AG09309 (cell line): ENCODE results near the gene IL1RL2.

ENCODE experiments used
- DNase-seq: peaks from one replicate; pipeline ENCODE4 v3.0.0-alpha.2; 2010; ENCODE audit warnings: low read depth
- H3K4me3 ChIP-seq: 2 replicates; pipeline ENCODE4 v1.5.1; 2011; ENCODE audit warnings: mild to moderate bottlenecking, low read depth, low read length, moderate library complexity; ENCODE audit not compliant: control insufficient read depth
- TF ChIP-seq, protein P1 (sequence below): IDR thresholded peaks from 2 replicates; pipeline ENCODE4 v1.5.1; 2011; ENCODE audit warnings: mild to moderate bottlenecking, low read depth, low read length, inconsistent platforms; ENCODE audit not compliant: insufficient read depth, control insufficient read depth; ENCODE audit errors: missing control alignments

IL1RL2 gene

DNA sequence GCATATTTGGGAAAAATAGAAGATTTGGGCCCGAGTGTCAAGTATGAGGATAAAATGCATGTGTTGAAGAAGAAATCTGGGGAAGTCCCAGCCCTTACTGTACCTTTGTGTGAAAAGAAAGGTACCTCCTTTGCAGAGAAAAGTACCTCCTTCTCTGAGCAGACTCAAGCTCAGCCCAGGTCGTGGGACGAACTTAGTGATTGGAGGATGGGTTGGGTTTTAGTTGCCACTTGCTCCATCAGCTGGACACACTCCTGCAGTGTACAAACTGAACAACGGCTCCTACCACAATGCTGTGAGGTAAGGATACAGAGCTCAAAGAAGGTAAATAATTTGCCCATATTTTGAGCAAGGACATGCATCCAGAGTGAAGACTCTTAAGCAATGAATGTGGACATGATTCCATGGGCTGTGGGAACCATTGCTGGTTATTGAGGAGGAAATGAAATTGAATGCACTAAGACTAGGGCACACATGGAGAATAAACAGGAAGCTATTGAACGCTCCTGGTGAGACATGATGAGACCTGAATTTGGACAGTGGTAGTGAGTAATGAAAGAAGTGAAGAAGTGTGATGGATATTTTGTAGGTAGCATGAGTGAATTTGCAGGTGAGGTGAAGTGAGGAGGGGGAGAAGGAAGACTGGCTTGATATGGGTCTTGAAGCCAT, 74.8 kb downstream of the IL1RL2 start:
- DNase-seq = no peak
- TF ChIP-seq, protein P1, sequence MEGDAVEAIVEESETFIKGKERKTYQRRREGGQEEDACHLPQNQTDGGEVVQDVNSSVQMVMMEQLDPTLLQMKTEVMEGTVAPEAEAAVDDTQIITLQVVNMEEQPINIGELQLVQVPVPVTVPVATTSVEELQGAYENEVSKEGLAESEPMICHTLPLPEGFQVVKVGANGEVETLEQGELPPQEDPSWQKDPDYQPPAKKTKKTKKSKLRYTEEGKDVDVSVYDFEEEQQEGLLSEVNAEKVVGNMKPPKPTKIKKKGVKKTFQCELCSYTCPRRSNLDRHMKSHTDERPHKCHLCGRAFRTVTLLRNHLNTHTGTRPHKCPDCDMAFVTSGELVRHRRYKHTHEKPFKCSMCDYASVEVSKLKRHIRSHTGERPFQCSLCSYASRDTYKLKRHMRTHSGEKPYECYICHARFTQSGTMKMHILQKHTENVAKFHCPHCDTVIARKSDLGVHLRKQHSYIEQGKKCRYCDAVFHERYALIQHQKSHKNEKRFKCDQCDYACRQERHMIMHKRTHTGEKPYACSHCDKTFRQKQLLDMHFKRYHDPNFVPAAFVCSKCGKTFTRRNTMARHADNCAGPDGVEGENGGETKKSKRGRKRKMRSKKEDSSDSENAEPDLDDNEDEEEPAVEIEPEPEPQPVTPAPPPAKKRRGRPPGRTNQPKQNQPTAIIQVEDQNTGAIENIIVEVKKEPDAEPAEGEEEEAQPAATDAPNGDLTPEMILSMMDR = no peak

GRCh38 chr2:102262216-102263129, 75.7 kb downstream of the IL1RL2 start:
- DNase-seq = peak; percentile 42
- no peak overlapping the region for H3K4me3 ChIP-seq
- TF ChIP-seq, protein P1 = no peak

More for the DNA sequence above, 74.8 kb downstream of the IL1RL2 start:
- H3K4me3 ChIP-seq = no peak overlapping the region

DNA sequence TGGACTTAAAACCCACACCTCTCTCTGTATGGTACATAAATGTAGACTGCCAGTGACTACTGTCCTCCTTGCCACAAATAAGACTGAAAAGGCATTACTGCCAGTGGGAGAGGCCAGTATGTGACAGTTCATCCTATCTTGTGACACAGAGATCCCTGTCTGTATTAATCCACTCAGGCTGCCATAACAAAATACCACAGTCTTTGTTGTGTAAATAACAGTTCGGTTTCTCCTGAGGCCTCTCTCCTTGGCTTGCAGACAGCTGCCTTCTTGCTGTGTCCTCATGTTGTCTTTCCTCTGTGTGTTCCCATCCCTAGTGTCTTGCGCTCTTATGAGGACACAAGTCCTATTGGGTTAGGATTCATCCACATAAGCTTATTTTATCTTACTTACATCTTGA, 78.1 kb downstream of the IL1RL2 start:
- no peak for DNase-seq
- TF ChIP-seq, protein P1 = no peak
- H3K4me3 ChIP-seq = no peak overlapping the region

DNA sequence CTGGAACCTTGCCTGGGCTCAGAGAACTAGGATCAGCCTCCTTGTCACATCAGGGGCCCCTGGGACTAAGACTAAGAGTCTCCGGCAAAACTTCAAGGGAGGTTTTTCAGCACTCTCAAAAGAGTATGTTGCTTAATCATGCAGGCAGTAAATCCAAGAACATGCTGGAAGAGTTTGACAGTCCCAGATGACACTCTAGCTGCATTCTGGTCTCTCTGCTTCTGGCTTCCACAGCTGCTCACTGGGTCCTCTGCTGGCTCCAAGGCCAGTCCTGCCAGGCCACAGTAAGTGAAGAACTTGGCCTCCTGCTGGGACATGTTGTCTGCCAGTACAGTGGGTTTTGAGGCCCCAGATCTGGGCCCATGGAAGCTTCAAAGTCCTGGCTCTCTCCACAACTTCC, 79.4 kb downstream of the IL1RL2 start:
- TF ChIP-seq, protein P1 = no peak

GRCh38 chr2:102267774-102268173, 81.0 kb downstream of the IL1RL2 start:
- DNase-seq = no peak
- TF ChIP-seq, protein P1 = no peak

More for the DNA sequence above, 79.4 kb downstream of the IL1RL2 start:
- DNase-seq = no peak
- no peak overlapping the region for H3K4me3 ChIP-seq

DNA sequence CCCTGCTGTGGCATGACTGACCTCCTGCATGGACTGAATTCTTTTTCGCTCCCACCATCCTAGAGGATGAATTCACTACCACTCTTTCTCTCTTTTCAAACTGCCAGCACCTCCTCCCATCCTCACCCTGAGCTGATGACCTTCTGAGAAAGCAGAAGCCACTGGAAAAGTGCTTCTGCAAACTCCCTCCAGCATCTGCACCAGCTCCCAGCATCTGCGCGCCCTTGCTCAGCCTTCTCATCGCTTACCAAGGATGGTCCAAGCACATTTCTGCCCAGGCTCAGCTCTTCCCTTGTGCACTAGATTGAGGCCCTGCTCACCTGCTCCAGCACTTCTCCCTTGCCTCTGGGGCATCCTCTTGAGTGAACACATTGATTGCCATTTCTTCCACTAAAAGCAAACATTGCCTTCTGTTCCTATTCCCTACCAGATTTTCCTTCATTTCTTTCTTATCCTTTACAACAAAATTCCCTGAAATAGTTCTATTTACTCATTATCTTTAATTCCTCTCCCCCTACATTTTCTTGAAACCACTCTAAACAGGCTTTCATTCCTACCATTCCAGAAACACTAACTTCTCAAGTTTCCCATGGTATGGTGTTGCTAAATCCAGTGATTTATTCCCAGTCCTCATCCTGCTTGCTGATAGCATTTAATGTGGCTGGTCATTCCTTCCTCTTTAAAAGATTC, 81.8 kb downstream of the IL1RL2 start:
- TF ChIP-seq, protein P1 = no peak
- DNase-seq = peak; percentile 81
- H3K4me3 ChIP-seq = no peak overlapping the region

More at GRCh38 chr2:102267774-102268173, 81.0 kb downstream of the IL1RL2 start:
- no peak overlapping the region for H3K4me3 ChIP-seq
